HEK293T (cell line): ENCODE data around the gene MICOS13.

Experiments
- CTCF ChIA-PET: fragments of 350-600 bp; formaldehyde crosslinking; extraction: SDS; loops from one replicate; lab custom pipeline; 2021; ENCODE audit warnings: antibody characterized with exemption, inconsistent platforms; lab: Yijun Ruan, JAX
- POLR2A ChIA-PET: fragments of 350-600 bp; formaldehyde crosslinking; extraction: SDS; loops from one replicate; lab custom pipeline; 2020; ENCODE audit warnings: antibody characterized with exemption, inconsistent platforms; lab: Yijun Ruan, JAX
- DNase-seq: peaks from one replicate; pipeline ENCODE4 v3.0.0; 2012; ENCODE audit warnings: mixed read lengths; ENCODE audit errors: extremely low spot score
- ARNT ChIP-seq: fragments of 450-650 bp; IDR thresholded peaks from 2 replicates; pipeline ENCODE4 v1.6.1; 2017; ENCODE audit warnings: mild to moderate bottlenecking
- BHLHE40 ChIP-seq: fragments of 450-650 bp; IDR thresholded peaks from 2 replicates; pipeline ENCODE4 v1.6.1; 2016; ENCODE audit warnings: mild to moderate bottlenecking, moderate library complexity, borderline replicate concordance
- CTBP1 ChIP-seq: fragments of 450-650 bp; IDR thresholded peaks from 2 replicates; pipeline ENCODE4 v1.6.1; 2016; ENCODE audit warnings: borderline replicate concordance
- ELF4 ChIP-seq: fragments of 450-650 bp; IDR thresholded peaks from 2 replicates; pipeline ENCODE4 v1.6.1; 2017; ENCODE audit warnings: antibody characterized with exemption
- FOXA1 ChIP-seq: fragments of 450-650 bp; IDR thresholded peaks from 2 replicates; pipeline ENCODE4 v1.6.1; 2016; ENCODE audit warnings: mild to moderate bottlenecking
- FOXM1 ChIP-seq: fragments of 450-650 bp; IDR thresholded peaks from 2 replicates; pipeline ENCODE4 v1.6.1; 2017; ENCODE audit warnings: mild to moderate bottlenecking, borderline replicate concordance
- HDGF ChIP-seq: fragments of 450-650 bp; IDR thresholded peaks from 2 replicates; pipeline ENCODE4 v1.6.1; 2017; ENCODE audit warnings: antibody characterized with exemption, borderline replicate concordance
- L3MBTL2 ChIP-seq: fragments of 450-650 bp; conservative IDR thresholded peaks from 2 replicates; pipeline ENCODE4 v1.6.1; 2016; ENCODE audit warnings: mild to moderate bottlenecking
- LEF1 ChIP-seq: fragments of 450-650 bp; IDR thresholded peaks from 2 replicates; pipeline ENCODE4 v1.6.1; 2017; ENCODE audit warnings: mild to moderate bottlenecking, borderline replicate concordance
- NFRKB ChIP-seq: fragments of 450-650 bp; IDR thresholded peaks from 2 replicates; pipeline ENCODE4 v1.6.1; 2016; ENCODE audit warnings: mild to moderate bottlenecking, moderate library complexity
- SP1 ChIP-seq: fragments of 450-650 bp; IDR thresholded peaks from 2 replicates; pipeline ENCODE4 v1.6.1; 2017
- SUZ12 ChIP-seq: fragments of 450-650 bp; IDR thresholded peaks from 2 replicates; pipeline ENCODE4 v1.6.1; 2016; ENCODE audit warnings: mild to moderate bottlenecking
- TARDBP ChIP-seq: fragments of 450-650 bp; IDR thresholded peaks from 2 replicates; pipeline ENCODE4 v1.6.1; 2016
- ZNF384 ChIP-seq: fragments of 450-650 bp; IDR thresholded peaks from 2 replicates; pipeline ENCODE4 v1.6.1; 2016
- TF ChIP-seq, protein P1 (sequence below): fragments of 450-650 bp; IDR thresholded peaks from 2 replicates; pipeline ENCODE4 v1.6.1; 2016

The MICOS13 gene

DNA sequence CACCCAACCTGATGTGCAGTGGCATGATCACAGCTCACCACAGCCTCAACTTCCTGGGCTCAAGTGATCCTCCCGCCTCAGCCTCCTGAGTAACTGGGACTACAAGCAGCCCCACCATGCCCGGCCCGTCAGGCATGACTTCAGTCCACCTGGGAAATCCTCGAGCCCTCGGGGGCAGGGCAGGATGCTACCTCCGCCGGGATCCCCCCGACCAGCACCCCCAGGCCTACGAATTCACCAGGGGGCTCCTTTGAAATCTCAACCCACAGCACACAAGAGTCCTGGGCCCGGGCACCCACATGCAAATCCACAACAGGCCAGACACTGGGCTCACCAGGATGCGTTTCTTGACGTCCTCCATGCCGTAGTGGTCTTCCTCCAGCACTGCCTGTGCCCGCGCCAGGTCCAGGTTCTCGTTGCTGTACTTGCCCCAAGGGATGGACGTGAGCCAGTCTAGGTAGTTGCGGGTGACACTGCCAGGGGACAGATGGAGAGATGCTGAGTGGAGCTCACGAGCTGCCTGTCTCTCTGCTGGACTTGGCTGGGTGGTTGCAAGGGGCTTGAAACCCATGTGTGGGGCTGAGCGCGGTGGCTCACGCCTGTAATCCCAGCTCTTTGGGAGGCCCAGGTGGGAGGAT lies 20.3 kb upstream of the MICOS13 start:
- ChIA-PET CTCF (no interaction called here), POLR2A (interaction anchor here (1.0 to 1.4 kb wide), 3 partner anchors 11 to 18 kb away, joined by 3 to 4 read pairs (median 3); partner anchors contain the start of gene RPL36)
- no peak for TF ChIP-seq ZNF384
- TF ChIP-seq ELF4 = no peak
- no peak for TF ChIP-seq BHLHE40
- TF ChIP-seq, protein P1, sequence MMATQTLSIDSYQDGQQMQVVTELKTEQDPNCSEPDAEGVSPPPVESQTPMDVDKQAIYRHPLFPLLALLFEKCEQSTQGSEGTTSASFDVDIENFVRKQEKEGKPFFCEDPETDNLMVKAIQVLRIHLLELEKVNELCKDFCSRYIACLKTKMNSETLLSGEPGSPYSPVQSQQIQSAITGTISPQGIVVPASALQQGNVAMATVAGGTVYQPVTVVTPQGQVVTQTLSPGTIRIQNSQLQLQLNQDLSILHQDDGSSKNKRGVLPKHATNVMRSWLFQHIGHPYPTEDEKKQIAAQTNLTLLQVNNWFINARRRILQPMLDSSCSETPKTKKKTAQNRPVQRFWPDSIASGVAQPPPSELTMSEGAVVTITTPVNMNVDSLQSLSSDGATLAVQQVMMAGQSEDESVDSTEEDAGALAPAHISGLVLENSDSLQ = no peak
- TF ChIP-seq ARNT = no peak
- no peak for DNase-seq

DNA sequence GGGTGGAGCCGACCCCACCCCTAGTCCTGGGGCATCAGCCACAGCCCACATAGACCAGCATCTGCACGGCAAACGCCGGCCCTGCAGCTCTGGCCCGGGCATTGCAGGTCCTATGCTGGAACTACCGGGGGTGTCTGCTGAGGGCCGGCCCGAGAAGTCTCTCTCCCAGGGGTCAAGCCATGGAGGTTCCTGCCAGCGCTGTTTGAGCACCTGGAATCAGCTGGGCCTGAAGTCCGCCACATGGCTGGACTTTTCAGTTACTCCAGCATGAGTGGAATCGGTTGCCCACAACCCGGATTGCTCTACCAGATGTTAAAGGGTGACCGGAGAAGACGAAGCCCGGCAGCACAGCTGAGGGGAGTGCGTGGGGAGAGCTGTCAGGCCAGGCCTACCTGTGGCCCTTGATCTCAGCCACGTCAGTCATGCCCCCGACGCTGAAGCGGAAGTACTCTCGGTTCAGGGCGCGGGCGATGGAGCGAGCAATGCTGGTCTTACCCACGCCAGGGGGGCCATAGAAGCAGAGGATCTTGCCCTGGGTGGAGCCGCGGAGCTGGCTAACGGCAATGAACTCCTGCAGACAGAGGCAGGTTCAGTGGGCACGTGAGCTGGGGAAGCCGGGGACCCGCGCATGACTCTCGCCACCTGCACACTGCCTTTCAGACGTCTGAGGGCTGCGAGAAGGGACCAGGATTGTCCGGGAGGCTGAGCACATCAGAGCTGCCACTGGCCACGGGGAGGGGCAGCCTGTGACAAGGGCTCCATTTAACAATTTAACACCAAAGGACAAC lies 18.5 kb upstream of the MICOS13 start:
- DNase-seq = no peak
- TF ChIP-seq, protein P1 = no peak
- TF ChIP-seq NFRKB = no peak
- ChIA-PET POLR2A (interaction anchor here (0.9 to 2.6 kb wide), 6 partner anchors 9 to 21 kb away, joined by 3 to 14 read pairs (median 4); partner anchors contain the start of genes CATSPERD, LONP1 and RPL36), CTCF (no interaction called here)

DNA sequence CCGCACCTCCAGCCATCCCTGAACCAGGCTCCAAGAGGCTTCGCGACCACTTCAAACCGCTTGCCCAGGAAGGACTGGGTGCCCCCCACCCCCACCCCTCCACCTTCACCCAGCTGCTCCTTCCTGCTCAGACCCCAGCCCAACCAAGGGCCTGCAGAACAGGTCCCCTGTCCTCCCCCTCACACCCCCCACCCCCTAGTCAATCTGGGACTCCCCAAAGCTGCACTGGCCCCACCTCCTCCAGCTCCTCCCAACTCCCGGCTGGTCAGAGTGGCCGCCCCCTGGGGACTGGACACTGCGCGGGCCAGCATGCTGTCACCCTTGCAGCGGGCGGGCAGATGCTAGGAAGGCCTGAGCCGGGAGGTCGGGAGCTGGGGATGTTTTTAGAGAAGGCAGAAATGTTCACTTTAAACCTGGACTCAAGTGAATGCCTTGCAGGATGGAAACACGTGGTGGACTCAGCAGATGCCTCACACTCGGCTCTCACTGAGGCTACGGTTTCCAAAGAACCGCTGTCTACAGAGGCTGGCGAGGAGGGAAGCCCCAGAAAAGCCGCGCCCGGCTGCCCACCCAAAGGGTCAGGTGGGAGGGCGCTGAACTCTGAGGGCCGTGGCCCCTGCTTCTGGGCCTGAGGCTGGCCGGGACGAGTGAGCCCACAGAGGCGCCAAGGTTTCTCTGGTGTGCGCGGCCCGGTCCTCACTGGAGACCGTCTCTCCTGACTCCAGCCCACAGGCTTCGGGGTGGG lies 17.7 kb upstream of the MICOS13 start:
- TF ChIP-seq ELF4 (no peak), TARDBP (no peak), NFRKB (no peak), ARNT (no peak), LEF1 (no peak), FOXM1 (no peak), L3MBTL2 (no peak), FOXA1 (no peak), SUZ12 (no peak)
- POLR2A ChIA-PET = interaction anchor here (1.5 to 2.6 kb wide), 3 partner anchors 9 to 22 kb away, joined by 5 to 14 read pairs (median 7); partner anchors contain the start of genes CATSPERD, LONP1 and RPL36

DNA sequence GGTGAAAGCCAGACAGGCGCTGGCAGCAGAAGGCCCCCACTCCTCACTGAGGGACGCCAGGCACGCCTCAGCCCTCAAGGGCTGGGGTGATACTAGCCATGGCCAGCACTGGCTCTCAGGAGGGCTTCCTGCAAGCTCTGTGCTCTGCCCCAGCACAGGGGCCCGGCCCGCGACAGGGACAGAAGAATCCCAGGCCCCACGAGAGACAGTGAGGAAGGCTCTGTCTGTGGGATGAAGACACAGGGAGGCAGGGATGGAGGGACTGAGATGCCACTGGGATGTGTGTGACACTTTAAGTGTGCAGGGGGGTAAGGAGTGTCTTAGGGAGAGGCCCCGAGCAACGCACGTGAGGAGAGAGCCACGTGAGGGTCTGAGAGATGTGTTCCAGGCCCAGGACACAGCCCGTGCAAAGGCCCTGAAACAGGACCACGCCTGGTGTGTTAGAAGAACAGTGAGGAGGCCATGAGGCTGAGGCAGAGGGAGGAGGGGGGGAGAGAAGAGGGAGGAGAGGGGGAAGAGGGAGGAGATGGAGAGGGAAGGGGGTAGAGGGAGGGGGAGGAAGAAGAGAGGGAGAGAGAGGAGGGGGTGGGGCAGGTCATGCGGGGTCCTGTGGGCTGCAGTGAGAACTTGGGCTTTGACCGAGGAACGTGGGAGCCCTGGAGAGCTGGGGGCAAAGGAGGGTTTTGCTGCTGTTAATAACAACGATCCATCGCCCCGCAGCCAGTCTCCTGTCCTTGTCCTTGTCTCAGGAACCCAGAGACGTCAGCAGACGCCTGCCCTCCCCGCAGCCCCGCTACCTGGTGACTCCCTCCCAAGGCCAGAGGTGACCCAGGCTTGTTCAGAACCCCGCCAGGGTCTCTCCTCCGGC lies 16.9 kb upstream of the MICOS13 start:
- DNase-seq = no peak
- POLR2A ChIA-PET = interaction anchor here (1.5 to 2.6 kb wide), 4 partner anchors 8 to 23 kb away, joined by 5 to 14 read pairs (median 10); partner anchors contain the start of genes CATSPERD, LONP1 and RPL36
- CTCF ChIA-PET = no interaction called here
- no peak for TF ChIP-seq FOXA1
- no peak for TF ChIP-seq TARDBP
- no peak for TF ChIP-seq SP1
- no peak for TF ChIP-seq ZNF384
- TF ChIP-seq CTBP1 = no peak
- TF ChIP-seq L3MBTL2 = no peak; the same call in 1 of the 2 replicates
- no peak for TF ChIP-seq ARNT
- TF ChIP-seq ELF4 = no peak
- no peak for TF ChIP-seq NFRKB
- TF ChIP-seq, protein P1 = no peak
- no peak for TF ChIP-seq FOXM1
- no peak for TF ChIP-seq HDGF

More for the DNA sequence above, 17.7 kb upstream of the MICOS13 start:
- DNase-seq = no peak
- CTCF ChIA-PET = no interaction called here

DNA sequence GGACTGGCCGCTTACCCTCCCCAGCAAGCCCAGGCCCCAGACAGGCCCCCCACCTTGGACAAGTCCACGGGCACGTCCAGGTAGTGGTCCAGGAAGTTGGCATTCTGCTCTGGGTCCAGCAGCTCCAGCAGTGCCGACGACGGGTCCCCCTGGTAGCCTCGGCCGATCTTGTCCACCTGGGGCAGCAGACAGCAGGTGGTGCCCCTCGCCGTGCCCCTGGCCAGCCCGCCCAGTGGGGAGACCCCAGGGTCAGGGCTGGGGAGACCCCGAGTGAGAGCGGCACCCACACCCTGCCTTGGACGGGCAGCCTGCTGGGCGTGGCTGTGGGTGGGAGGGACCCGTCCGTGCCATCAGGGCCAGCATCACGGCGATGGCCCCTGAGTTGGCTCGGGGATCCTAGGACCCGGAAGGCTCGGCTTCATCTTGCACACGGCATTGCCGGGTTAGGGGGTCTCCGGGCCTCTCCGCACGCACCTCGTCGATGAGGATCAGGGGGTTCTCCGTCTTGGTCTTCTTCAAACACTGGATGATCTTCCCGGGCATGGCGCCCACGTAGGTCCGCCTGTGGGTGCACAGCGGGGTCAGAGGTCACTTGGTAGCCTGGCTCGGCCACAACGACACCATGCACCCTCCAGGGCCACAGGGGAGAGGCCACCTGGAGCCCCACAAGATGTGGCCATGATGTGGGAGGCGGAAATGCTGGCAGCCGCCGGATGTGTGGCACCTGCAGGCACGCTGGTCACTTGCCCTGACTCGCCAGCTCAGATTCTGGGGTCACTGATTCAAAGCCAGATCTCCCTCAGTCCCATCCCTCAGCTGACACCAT lies 16.1 kb upstream of the MICOS13 start:
- ChIA-PET CTCF (no interaction called here), POLR2A (interaction anchor here (1.5 kb wide), 1 partner anchor 23 kb away, joined by 12 read pairs; the partner anchor contains the start of genes CATSPERD and LONP1)
- DNase-seq = no peak
- TF ChIP-seq ELF4 = 0 out of 2 replicates have a peak, but pooled peaks have one; percentile 5
- TF ChIP-seq ARNT = no peak
